HG03354 (cell line): ENCODE results near the gene SEL1L.
"Not testable (repeated sequence)": the region's sequence is repeated elsewhere in the genome, so short reads cannot be mapped to it uniquely, and the experiment has no call there.

ENCODE experiments used
- ATAC-seq: cut with Tn5 transposase; IDR thresholded peaks from one replicate; pipeline ENCODE4 v1.9.1; 2021; ENCODE audit warnings: mild to moderate bottlenecking; ENCODE audit not compliant: unreplicated experiment, poor library complexity, severe bottlenecking

SEL1L gene

GRCh38 chr14:81452341-81453133 is 81.1 kb downstream of the SEL1L start:
- no peak for ATAC-seq

- no peak for ATAC-seq
Observed at GRCh38 chr14:81450976-81451375, 82.7 kb downstream of the SEL1L start.

- ATAC-seq: no peak
Observed at GRCh38 chr14:81450100-81450531, 83.5 kb downstream of the SEL1L start.

- ATAC-seq: no peak
Observed at GRCh38 chr14:81449576-81449975, 84.1 kb downstream of the SEL1L start.

GRCh38 chr14:81449114-81449513 is 84.5 kb downstream of the SEL1L start:
- no peak for ATAC-seq

- ATAC-seq: no peak
Observed at GRCh38 chr14:81447021-81447764, 86.5 kb downstream of the SEL1L start.

GRCh38 chr14:81446279-81447007 is 87.2 kb downstream of the SEL1L start:
- ATAC-seq: no peak

- no peak for ATAC-seq
Observed at GRCh38 chr14:81441626-81442134, 92.0 kb downstream of the SEL1L start.

- no peak for ATAC-seq
Observed at GRCh38 chr14:81440041-81440440, 93.6 kb downstream of the SEL1L start.

DNA sequence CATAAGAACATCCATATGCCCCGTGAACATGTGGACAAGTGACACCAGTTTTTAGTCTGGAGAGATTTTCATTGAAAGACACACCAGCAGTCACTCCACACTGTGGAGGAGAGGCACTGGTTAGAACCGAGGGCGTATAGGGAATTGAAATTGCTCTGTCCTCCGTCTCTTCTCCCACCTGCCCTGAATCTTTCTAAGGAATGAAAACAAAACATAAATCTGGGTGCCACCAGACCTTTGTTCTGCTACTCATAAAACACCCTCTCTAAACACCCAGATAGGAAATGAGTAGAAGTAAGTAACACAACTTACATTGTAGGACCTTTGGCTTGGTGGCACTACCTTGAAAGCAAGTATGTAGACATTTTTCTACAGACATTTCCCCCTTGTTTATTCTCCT is 96.4 kb downstream of the SEL1L start:
- ATAC-seq: no peak

- ATAC-seq: peak; percentile 74
Observed at GRCh38 chr14:81436296-81437138, 97.1 kb downstream of the SEL1L start.

DNA sequence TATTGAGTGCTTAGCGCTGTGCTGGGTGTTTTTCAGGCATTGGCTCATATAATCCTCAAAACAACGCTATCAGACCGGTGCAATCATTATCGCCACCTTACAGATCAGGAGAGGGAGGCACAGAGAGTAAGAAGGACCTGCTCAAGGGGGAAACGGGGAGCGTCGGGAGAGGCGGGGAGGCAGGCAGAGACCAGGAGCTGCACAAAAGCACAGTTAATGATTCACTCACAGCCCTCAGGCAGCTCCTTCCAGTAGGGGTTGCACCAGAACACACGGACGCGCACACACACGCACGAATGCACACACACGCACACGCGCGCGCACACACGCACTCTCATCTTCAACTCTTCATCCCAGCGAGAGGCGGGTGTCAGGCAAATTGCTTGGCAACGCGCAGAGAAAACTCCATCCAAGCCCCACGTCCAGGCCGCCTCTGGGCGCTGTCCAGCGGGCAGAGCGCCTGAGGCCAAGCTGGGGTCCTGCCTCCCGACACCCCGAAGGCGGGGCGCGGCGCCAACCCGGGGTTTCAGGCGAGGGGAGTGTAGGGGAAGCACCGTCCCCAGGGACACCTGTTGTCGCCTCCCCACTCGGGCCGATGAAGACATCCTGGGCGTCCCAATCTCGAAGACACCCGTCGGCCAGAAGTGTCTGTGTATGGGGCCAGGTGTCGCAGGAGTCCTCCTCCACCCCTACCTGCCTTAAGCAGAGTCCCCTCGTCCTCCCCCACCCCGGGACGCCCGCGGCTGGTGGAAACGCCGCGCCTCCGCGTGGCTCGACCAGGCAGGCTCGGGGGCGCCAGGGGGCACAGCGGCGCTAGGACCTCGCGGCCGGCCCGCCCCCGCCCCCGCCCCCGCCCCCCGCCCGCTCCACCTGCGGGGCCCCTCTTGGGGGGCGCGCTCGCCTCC is 98.0 kb downstream of the SEL1L start:
- ATAC-seq: peak; percentile 52

GRCh38 chr14:81435048-81435390 is 98.6 kb downstream of the SEL1L start:
- no peak for ATAC-seq

DNA sequence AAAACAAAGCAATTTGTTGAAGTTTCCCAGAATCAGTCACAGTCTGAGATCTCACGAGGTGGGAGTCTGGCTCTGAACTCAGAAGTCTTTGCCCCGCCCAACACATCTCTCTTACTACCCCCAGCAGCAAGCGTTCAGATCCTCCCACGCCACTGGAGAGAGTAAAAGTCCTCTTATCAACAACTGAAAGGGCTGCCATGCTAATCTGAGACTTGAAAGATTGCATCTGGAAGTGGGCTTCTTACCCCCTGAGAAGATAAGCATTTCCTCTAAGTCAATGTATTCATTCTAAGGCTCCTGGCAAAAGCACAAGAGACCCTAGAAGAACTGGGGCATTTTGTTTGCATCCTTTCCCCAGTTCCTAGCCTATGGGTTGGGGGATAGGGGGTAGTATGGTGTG is 99.4 kb downstream of the SEL1L start:
- no peak for ATAC-seq

- no peak for ATAC-seq
Observed at GRCh38 chr14:81433378-81433777, 100.3 kb downstream of the SEL1L start.

- ATAC-seq: no peak
Observed at GRCh38 chr14:81432219-81432661, 101.4 kb downstream of the SEL1L start.

- no peak for ATAC-seq
Observed at GRCh38 chr14:81430235-81430634, 103.4 kb downstream of the SEL1L start.

- not testable (repeated sequence) for ATAC-seq
Observed at GRCh38 chr14:81429749-81430148, 103.9 kb downstream of the SEL1L start.
